ENCODE measurements around the gene PGGT1B.

The PGGT1B gene

GRCh38 chr5:115262321-115263077 is at the start of gene PGGT1B:
TSS of gene PGGT1B (minus strand) at chr5:115262877. CDS start at chr5:115262851, 26 bp downstream.
- peak; percentile 74 for DNase-seq

- no peak for DNase-seq
These were observed 47.2 kb upstream of the PGGT1B start for GRCh38 chr5:115309751-115310370.

- DNase-seq = no peak
These were observed 46.1 kb upstream of the PGGT1B start for GRCh38 chr5:115308815-115309214.

GRCh38 chr5:115306011-115306536 is 43.4 kb upstream of the PGGT1B start:
- no peak for DNase-seq

GRCh38 chr5:115304496-115304895 is 41.8 kb upstream of the PGGT1B start:
- no peak for DNase-seq

- DNase-seq = no peak
These were observed 36.1 kb upstream of the PGGT1B start for GRCh38 chr5:115298811-115299210.

GRCh38 chr5:115297031-115297430 is 34.4 kb upstream of the PGGT1B start:
- DNase-seq = no peak

- peak; percentile 81 for DNase-seq
These were observed 33.7 kb upstream of the PGGT1B start, which contains the start of gene CCDC112 for GRCh38 chr5:115296124-115297022. TSS of gene CCDC112 (minus strand) at chr5:115296654. CDS start at chr5:115296543, 111 bp downstream.

GRCh38 chr5:115295777-115296123 is 33.1 kb upstream of the PGGT1B start:
- DNase-seq = no peak

GRCh38 chr5:115291397-115291796 is 28.7 kb upstream of the PGGT1B start:
- no peak for DNase-seq

- no peak for DNase-seq
These were observed 26.4 kb upstream of the PGGT1B start for GRCh38 chr5:115289104-115289503.

GRCh38 chr5:115284021-115284420 is 21.3 kb upstream of the PGGT1B start:
- DNase-seq = no peak

- DNase-seq = no peak
These were observed 19.5 kb upstream of the PGGT1B start for GRCh38 chr5:115282131-115282530.

- DNase-seq = no peak
These were observed 11.9 kb upstream of the PGGT1B start for GRCh38 chr5:115274584-115274983.

GRCh38 chr5:115272297-115272958 is 9.8 kb upstream of the PGGT1B start:
- DNase-seq = no peak

- DNase-seq = no peak
These were observed 8.8 kb upstream of the PGGT1B start for GRCh38 chr5:115271295-115272050.

GRCh38 chr5:115267617-115268016 is 4.9 kb upstream of the PGGT1B start:
- DNase-seq = no peak

GRCh38 chr5:115265220-115265619 is 2.5 kb upstream of the PGGT1B start:
- no peak for DNase-seq

- DNase-seq = no peak
These were observed 2.1 kb upstream of the PGGT1B start for GRCh38 chr5:115264786-115265185.

GRCh38 chr5:115263078-115263380 is 352 bp upstream of the PGGT1B start:
- DNase-seq = no peak

- DNase-seq = no peak
These were observed 711 bp downstream of the PGGT1B start for GRCh38 chr5:115262011-115262320.

- no peak for DNase-seq
These were observed 2.4 kb downstream of the PGGT1B start for GRCh38 chr5:115260248-115260647.
